ENCODE measurements around the gene P2RY2. TPM values are rescaled to one million over a fixed set of nuclear protein-coding genes. Genes with fewer than 3 reads are reported as not detected.

Gene P2RY2
- total RNA-seq, 1 experiment from 2014 or later: 0.26 TPM

DNA sequence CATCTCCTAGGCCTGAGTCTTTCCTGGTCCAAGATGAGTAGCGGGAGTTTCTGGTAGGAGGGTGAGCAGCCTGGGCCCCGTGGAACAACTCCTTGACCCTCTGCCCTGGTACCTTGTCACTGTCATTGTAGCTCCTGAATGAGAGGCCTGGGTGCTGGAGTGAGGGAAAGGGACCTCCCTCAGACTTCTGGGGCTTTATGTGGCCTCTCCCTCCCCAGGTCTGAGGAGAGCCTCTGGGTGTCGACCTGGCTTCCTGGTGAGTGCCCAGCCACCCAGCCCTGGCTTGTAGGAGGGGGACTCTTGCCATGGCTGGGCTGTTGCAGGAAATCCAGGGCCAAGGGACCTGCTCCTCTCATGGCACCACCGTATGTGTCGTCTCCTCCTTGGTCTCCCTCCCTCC is 3.9 kb downstream of the P2RY2 start:
- Histone ChIP-seq H3K56ac (ENCODE audit: insufficient read length, low read depth, low read length) (no peak overlapping the region), H3K14ac (ENCODE audit: insufficient read depth, low read length) (no peak overlapping the region; the same call in 1 of the 2 replicates), H2BK120ac (ENCODE audit: low read depth, low read length, poor library complexity, severe bottlenecking) (no peak overlapping the region), H4K20me1 (ENCODE audit: control insufficient read depth, insufficient read depth, insufficient read length) (no peaks in the 10 kb centered on the region), H2BK20ac (ENCODE audit: low read depth, low read length, poor library complexity, severe bottlenecking) (no peak overlapping the region), H3K4ac (ENCODE audit: low read depth, low read length) (no peak overlapping the region), H3K9me3 (ENCODE audit: control insufficient read depth, low read depth, low read length) (no peaks in the 10 kb centered on the region), H2BK12ac (ENCODE audit: insufficient read length, low read depth, low read length) (no peak overlapping the region), H3K79me2 (ENCODE audit: insufficient read depth, low read length) (no peaks in the 10 kb centered on the region), H4K8ac (replicated peaks; ENCODE audit: insufficient read length, low read depth, low read length) (no peak overlapping the region), H2AFZ (ENCODE audit: low read length) (no peak overlapping the region), H2BK15ac (ENCODE audit: low read depth, low read length) (no peak overlapping the region), H4K5ac (ENCODE audit: insufficient read length, low read depth, low read length) (no peak overlapping the region), H3T11ph (ENCODE audit: low read length) (no peak overlapping the region), H2AK5ac (ENCODE audit: insufficient read length, low read length) (no peak overlapping the region), H3K4me1 (ENCODE audit: insufficient read depth, low read length) (no peaks in the 10 kb centered on the region), H2BK5ac (ENCODE audit: insufficient read length, low read length) (no peak overlapping the region), H3K27ac (ENCODE audit: insufficient read length, low read depth, low read length) (no peak overlapping the region), H3K4me2 (ENCODE audit: insufficient read depth, insufficient read length, low read length) (no peak overlapping the region), H3K23ac (ENCODE audit: insufficient read length, low read depth, low read length) (no peak overlapping the region), H3K79me1 (ENCODE audit: insufficient read depth, low read depth, low read length, poor library complexity, severe bottlenecking) (no peaks in the 10 kb centered on the region), H3K27me3 (ENCODE audit: insufficient read depth, low read length) (peaks cover 7% of the 10 kb centered on the region; the same call in 1 of the 2 replicates), H3K18ac (ENCODE audit: insufficient read length, low read depth, low read length) (no peak overlapping the region), H4K91ac (ENCODE audit: insufficient read length, low read depth, low read length) (no peak overlapping the region), H3K23me2 (ENCODE audit: insufficient read length, low read depth, low read length, poor library complexity, severe bottlenecking) (peaks cover 4% of the 10 kb centered on the region), H3K9ac (ENCODE audit: extremely low read depth, insufficient read length, low read length) (no peak overlapping the region)
- no peaks in the 10 kb centered on the region for H3K9me3 Mint-ChIP-seq
- no peak overlapping the region; a peak in 1 of 7 replicates for H3K27ac Mint-ChIP-seq
- DNase-seq: no peak
- peaks cover 12 to 16% of the 10 kb centered on the region in 2 experiments for H3K4me1 Mint-ChIP-seq
- TF ChIP-seq, protein P1, sequence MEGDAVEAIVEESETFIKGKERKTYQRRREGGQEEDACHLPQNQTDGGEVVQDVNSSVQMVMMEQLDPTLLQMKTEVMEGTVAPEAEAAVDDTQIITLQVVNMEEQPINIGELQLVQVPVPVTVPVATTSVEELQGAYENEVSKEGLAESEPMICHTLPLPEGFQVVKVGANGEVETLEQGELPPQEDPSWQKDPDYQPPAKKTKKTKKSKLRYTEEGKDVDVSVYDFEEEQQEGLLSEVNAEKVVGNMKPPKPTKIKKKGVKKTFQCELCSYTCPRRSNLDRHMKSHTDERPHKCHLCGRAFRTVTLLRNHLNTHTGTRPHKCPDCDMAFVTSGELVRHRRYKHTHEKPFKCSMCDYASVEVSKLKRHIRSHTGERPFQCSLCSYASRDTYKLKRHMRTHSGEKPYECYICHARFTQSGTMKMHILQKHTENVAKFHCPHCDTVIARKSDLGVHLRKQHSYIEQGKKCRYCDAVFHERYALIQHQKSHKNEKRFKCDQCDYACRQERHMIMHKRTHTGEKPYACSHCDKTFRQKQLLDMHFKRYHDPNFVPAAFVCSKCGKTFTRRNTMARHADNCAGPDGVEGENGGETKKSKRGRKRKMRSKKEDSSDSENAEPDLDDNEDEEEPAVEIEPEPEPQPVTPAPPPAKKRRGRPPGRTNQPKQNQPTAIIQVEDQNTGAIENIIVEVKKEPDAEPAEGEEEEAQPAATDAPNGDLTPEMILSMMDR (conservative IDR thresholded peaks at IDR 0.05): no peak
- H3K27me3 Mint-ChIP-seq (ENCODE audit: low read depth): peaks cover 59% of the 10 kb centered on the region
- no peaks in the 10 kb centered on the region for H3K36me3 Mint-ChIP-seq (ENCODE audit: insufficient read depth in 1 of 3, low read depth in 3 of 3)
- no peak overlapping the region for H3K4me3 Mint-ChIP-seq
- no CpG with 5 or more reads among the region's 5 CpGs for whole genome bisulfite sequencing (ENCODE audit: extremely low coverage, insufficient read length, low lambda C conversion rate)
